IPS-NIHi7 (cell line): ENCODE results near the gene LARP4B.
"Not testable (repeated sequence)": the region's sequence is repeated elsewhere in the genome, so short reads cannot be mapped to it uniquely, and the experiment has no call there.

Experiments
- DNase-seq: peaks from one replicate; pipeline ENCODE4 v3.0.0; 2012; ENCODE audit warnings: mixed read lengths; ENCODE audit errors: extremely low spot score

The LARP4B gene

DNA sequence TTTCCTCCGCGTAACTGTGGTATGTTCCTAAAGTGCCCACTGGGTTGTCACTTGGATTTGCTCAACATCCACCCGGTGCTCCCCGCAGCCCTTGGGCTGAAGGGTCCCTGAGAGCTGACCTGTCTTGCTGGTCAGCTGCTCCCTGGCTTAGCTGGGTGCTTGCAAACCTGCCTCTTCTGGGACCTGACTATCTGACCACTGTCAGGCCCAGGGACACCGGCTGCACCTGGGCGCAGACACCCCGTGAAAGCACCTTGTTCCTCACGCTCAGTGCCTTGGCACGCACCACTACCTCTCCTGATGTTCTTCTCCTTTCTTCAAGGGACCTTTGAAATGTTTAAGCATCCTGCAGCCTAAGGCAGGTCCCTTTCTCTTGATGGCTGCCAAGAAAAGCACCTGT, 26.6 kb upstream of the LARP4B start:
- DNase-seq, result no peak

DNA sequence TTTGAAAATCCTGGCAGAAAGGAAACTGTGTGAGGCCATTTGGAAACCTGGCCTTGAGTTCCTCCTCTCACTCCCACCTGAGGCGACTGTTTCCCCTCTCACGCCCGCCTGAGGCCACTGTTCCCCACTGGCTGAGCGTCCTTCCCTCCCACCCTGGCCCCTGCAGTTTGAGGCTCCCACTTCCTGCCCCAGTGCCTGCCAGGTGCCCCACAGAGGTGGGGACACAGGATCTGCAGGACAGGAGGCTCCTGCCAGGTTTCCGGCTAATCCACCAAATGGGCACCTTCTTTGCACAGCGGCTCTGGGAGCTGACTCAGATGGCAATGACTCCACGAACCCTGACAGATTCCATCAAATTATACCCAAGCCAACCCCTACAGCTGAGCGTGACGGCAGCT, 24.3 kb upstream of the LARP4B start:
- DNase-seq, result no peak

DNA sequence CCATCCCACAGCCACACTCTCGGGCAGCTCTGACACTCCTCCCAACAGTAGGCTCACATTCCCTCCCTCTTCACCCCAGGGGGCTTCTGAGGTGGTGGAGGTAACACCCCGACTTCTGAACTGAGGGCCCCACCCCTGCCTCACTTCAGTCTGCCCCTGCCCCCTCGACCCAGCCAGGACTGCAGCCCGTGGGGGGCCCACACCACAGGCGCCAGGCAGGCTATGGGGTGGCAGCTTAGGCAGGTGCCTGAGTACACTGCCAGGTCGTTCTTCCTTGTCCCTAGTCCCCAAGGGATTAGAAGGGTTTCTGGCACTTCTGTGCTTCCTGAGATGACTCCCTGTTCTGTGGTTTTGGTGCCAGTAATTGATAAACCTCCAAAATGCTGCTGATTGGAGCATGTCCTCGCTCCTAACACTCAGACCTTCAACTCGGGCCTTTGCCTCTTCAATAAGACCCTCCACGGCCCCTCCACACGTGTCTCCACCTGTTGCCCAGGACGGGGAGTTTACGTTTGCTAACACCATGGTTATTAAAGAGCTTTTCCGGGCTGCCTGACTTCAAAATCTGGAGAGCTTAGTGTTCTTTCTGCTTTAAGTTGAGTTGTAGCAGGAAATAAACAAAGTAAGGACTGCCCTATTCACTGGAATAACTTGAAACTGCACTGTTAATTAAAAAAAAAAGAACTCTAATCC, 23.8 kb upstream of the LARP4B start:
- DNase-seq, result no peak

DNA sequence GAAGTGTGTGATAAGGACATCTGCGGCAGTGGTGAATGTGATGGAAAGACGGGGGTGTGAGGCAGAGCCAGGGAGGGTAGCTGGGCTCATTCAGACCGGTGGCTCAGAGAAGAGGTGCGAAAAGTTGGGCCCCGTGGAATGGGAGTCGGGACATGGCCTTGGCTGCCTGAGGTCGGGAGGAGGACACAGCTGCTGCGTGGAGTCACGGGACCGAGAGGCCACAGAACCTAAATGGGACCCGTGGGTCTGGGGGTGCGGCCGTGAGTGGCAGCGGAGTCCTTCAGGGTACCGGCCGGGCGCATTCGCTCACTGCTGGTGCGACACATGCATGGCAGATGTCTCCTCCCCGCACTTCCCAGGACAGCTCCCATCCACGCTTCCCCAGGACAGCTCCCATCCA, 22.9 kb upstream of the LARP4B start:
- no peak for DNase-seq

DNA sequence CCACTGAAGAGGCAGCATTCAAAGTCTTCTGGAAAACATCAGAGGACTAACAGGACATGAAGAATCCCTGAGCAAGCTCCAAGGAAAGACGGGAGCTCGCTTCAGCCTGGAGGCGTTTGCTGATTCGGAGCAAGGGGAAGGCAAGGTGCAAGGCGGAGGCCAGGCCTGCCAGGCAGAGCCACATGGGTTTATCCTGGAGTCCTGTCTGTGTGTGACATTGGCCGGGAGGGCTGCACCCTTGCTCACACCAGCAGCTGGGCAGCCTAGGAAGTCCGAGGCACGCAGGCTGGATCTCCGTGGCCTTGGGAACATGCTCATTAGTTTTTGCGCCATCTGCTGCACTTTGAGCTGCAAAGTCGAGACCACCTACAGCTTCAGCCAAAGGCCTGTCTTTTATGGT, 22.3 kb upstream of the LARP4B start:
- no peak for DNase-seq

DNA sequence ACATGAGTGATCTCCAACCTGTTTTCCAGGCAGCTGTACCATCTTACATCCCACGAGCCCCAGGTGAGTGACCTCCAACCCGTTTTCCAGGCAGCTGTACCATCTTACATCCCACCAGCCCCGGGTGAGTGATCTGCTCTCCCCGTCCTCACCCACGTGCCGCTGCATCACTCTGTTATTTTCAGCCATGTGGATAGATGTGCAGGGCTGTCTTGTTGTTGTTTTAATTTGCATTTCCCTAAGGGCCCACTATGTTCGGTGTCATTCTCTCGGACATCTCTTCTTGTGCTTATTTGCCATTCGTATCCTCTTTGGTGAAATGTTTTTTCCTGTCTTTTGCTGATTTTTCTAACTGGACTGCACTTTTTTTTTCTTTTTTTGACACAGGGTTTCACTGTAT, 17.9 kb upstream of the LARP4B start:
- no peak for DNase-seq

DNA sequence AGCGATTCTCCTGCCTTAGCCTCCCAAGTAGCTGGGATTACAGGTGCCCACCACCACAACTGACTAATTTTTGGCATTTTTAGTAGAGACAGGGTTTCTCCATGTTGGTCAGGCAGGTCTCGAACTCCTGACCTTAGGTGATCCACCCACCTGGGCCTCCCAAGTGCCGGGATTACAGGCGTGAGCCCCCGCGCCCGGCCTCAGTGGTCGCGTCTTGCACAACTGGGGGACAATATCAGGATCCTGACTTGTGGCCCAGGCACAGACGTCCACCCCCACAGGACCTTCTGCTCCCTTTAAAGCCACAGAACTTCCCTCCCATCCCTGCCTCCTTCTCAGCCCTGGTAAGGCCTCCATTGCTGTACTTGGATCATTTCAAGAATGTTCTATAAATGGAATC, 16.8 kb upstream of the LARP4B start:
- no peak for DNase-seq

DNA sequence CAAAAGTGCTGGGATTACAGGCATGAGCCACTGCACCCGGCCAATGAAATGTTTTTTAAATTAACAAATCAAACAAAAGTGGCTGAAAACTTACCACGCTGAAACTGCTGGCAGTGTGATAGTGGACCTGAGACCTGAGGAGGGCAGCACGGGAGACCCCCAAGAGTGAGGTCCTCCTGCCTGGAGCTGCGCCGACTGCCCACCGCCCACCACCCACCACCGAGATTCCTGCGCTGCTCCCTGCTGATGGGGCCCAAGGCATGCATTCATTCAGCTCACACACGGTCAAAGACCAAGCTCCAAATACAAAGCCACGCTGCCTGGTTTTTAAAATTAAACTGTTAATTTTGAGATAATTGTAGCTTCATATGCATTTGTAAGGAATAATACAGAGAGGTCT, 16.4 kb upstream of the LARP4B start:
- no peak for DNase-seq

DNA sequence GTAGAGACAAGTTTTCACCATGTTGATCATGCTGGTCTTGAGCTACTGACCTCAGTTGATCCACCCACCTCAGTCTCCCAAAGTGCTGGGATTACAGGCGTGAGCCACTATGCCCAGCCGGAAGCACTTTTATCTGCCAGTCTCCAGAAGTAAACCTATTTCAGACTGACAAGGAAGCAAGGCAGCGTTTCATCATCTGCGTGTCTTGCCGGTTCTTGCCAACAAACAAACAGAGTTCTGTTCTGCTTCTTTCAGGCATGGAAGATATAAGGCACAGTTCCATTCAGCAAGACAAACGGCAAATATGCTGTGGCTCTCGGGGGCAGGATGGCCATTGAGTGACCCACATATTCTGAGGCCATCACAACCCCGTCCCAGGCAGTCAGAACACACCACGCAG, 15.5 kb upstream of the LARP4B start:
- no peak for DNase-seq

DNA sequence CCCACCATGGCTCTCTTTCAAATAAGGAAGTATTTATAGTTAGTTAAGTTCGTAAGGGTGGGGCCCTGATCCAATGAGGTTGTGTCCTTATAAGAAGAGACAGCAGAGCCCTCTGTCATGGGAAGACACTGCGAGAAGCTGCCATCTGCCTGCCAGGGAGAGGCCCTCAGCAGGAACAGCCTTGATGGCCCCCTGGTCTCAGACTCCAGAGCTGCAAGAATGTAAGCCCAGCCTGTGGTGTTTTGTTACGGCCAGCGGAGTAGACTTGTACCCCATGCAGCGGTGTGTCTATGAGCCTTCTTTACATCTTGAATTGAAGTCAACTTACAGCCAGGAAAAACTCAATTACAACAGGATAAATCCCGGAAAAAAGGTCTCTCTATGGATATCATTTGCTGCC, 14.3 kb upstream of the LARP4B start:
- no peak for DNase-seq

DNA sequence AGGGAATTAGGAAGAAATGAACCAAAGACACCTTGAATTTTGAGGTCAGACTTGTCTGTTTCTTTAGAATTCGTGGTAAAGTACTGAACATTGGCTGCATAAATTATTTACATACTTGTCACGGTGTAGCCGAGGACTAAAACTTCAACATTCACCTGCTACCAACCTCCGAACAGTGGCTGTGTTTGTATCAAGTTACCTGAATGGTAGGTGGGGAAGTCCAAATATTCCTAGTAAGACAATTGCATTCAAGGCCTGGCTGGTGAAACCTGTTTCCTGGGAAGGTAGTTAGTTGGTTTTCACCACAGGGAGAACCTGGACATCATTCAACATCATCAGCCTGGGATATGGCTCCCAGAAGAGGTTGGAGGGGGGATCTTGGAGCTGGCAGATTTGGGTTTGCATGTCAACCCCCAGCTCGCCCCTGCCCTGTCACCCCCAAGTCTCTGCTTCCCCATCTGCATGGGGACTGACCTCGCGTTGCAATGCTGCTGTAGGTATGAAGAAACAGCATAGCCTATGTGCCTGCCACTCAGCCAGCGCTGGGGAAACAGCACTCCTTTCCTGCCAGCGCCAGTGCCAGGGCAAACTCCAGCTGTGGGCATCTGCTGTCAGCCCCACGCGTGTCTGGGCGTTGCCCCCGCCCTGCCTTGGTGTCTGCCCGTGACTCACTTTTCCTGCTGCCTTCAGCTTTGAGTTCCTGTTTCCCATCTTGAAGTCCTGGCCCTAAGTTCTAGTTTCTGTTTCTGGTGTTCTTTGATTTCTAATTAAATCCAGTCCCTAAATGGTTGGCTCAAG, 12.7 kb upstream of the LARP4B start:
- no peak for DNase-seq

DNA sequence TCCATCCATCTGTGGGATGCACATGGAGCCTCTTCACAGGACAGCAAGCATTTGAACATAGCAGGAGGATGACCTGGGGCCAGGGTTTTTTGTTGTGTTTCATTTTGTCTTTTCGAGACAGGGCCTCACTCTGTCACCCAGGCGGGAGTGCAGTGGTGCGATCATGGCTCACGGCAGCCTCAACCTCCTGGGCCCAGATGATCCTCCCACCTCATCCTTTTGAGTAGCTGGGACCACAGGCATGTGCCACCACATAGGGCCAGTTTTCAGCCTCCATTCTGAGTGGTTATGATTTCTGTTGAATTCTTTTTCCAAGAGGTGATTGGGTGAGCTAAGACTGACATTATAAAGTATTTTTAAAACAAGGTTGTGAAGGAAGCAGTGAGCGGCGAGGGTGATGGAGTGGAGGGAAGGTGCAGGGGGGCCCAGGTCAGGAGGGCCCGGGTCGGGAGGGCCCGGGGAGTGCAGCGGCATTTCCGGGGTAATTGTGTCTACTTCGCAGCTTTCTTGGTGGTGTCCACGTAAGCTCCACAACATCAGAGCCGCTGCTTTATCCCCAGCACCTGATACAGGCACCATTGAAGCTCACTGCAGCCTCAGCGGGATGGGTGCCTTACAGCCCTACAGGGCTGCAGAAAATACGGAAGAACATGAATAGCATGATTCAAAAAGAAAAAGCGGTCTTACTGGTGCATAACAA, 12.0 kb upstream of the LARP4B start:
- no peak for DNase-seq

DNA sequence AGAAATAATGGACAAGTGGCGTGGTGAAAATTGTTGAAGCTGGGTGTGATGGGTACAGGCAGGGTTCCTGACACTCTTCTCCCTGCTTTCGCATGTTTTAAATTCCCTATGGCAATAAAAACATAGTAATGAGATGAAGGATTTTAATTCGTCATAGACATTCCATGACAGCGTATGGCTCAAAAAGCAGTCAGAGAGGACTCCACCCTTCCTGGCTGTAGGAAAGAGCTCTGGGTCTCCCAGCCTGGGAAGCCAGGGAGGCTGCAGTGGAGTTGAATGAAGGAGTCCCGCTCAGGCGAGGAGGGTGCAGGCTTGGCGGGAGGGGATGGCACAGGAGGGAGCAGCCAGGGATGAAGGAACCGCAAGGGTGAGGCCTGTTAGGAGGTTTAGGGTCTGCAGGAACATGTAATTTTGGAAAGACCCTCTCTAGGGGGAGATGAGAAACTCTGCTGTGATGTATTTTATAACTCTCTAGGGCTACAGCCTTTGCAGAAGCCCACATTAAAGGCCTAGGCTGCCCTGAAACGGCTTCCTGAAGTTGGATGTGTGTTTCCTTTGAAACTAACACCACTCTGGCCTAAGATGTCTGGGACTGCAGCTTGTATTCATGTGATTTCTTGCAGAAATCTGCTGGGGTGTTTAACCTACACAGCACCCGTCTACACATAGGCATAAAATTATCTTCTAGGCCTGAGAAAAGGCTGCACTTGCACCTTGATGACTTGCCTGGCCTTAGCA, 7.6 kb upstream of the LARP4B start:
- no peak for DNase-seq

DNA sequence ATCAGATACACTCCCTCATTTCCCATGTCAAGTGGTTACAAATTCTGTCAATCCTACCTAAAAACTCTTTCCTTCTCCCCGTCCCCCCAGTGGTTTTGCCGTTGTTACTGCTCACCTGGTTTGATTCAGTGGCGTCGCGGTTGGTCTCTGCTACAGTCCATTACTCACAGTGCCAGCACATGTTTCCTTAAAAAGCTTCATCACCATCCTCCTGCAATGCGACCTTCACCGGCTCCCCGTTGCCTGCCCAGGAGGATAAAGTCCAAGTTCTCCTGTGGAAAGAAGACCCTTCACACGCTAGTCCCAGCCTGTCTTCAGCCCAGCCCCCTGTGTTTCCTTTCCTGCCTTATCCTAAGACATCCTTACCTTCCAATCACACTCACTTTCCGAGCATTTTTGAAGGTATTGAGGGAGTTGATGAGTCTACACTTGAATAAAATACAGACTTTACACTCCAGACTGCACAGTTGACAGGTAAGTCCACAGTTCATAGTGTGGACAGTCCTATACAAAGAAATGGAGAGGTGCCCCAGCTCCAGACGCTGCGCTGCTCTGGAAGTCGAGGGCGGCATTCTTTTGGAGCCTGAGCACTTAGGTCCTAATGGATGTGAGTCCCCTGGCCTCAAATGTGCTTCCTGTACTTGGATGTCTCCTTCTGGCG, 3.4 kb upstream of the LARP4B start:
- DNase-seq, result no peak

DNA sequence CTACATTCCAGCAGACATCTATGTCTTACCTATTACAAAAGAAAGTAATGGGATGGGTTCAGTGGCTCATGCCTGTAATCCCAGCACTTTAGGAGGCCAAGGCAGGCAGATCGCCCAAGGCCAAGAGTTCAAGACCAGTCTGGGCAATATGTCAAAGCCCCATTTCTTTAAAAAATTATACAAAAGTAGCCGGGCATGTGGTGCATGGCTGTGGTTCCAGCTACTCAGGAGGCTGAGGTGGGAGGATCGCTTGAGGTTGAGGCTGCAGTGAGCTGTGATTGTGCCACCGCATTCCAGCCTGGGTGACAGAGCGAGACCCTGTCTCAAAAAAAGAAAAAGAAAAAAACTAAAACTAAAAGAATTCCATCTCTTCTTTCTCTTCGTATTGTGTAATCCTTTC, 2.7 kb upstream of the LARP4B start:
- not testable (repeated sequence) for DNase-seq

DNA sequence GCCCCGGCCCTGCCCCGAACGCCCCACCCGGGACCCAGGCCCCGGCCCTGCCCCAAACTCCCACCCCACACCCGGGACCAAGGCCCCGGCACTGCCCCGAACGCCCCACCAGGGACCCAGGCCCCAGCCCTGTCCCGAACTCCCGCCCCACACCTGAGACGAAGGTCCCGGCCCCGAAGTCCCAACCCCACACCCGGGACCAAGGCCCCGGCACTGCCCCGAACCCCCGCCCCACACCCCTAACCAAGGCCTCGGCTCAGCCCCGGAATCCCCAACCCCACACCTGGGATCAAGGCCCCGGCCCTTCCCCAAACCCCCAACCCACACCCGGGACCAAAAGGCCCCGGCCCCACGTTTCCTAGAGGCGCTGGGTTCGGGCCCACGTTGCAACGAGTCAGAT, 1.1 kb upstream of the LARP4B start:
- DNase-seq, result no peak

DNA sequence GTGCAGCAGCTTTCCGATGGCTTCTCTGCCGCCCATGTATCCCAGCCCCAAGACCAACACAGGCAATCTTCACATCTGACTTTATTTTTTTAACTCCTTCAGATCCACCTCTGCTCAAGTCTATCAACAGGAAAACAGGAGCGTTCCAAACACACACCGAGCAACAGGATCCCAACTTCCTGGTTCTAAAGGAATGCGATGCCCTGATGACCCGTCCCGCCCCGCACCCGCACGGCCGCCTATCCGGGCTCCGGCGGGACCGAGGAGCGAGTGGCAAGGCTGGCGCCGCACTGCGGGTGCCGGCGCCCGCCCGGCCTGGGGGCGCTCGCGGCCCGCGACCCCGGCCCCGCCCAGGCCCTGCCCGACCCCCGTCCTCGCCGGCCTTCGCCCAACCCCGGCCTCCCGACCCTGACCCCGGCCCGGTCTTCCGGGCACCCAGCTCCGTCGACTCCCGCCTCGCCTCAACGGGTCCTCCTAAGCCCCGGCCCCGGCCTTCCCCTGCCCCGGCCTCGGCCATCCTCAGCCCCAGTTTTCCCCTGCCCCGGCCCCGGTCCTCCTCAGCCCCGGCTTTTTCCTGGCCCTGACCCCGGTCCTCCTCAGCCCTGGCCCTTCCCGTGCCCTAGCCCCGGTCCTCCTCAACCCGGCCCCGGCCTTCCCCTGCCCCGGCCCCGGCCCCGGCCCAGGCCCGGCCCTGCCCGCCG, 730 bp downstream of the LARP4B start:
- DNase-seq, result peak; percentile 55

DNA sequence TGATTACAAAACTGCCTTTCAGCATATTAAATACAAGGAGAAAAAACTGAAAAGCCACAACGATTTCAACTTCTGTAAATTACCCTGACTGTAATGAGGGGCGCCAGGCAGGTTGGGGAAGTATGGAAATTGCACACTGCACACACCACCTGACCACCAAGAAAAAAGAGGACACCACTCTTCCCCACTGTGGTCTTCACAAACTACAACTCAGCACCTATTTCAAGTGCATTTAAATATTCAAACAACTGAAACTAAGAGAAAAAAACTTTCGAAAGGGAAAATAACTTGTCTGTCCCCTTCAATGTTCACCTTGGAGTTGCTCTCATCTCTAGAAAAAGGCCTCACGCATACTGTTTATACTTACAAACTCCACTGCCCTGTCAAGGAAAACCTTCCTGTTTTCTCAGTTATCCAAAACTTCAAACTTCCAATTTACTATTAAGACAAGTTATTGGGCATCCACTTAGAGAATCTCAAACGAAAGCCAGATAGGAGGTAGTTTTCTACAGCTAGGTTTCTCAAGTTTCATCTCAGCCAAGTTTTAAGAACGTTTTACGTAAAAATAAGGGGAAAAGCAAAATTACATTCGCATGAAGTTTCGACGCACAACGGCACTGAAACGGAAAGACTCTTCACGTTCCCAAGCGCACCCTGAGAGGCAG, 1.4 kb downstream of the LARP4B start:
- DNase-seq, result no peak

DNA sequence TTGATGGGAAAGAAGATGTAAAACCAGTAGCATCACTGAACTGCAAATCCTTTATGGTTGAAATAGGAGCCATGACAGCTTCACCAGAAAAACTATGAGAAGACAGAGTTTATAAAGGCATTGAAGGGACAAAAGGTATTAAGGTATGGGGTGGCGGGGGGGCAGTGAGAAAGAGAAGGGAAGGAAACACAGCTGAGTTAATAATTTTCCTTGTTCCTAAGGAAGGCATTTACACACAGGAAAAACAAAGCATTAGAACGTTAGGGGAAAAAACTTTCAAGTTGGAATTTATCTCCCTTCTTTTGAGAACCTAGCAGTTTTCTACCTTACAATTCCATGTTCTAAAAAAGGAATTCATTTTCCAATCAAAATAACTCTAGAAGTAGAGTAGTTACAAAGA, 4.4 kb downstream of the LARP4B start:
- DNase-seq, result no peak

DNA sequence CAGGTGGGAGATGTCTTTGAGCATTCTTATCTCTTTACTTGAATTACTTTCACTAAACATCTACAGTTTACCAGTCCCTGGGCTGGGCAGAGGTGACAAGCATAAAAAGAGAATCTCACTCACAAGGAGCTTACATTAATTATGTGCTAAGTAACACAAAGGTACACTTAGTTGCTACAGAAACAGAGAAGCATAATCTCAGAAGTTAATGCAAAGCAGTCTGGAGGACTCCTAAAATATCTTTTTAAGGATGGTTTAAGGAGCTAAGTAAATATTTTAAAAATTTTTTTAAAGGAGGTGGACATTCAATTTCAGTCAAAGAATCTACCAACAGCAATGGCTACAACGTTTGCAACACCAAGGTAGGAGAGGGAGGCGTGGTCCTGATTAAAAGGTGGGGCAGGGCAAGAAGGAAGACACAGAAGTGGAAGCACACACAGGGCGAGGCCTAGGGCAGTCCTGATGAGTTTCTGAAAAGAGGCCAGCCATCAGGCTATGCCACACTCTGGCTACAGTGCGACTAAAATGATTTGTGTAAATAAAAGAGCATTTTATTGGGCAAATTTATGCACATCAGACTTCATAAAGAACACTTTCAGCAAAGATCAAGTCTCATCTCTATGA, 5.3 kb downstream of the LARP4B start:
- no peak for DNase-seq
